SK-N-SH (cell line): Measurements from ENCODE around the gene KANK4. TPM values are rescaled to one million over a fixed set of nuclear protein-coding genes. Genes with fewer than 3 reads are reported as not detected.

Experiments used
- CHD2 ChIP-seq: fragments of 150-350 bp; IDR thresholded peaks from 2 replicates; pipeline ENCODE4 v1.6.1; 2018; ENCODE audit warnings: low read length; ENCODE audit not compliant: partially characterized antibody
- FOSL2 ChIP-seq: IDR thresholded peaks from 2 replicates; pipeline ENCODE4 v1.4.0; 2012; ENCODE audit warnings: low read depth, mild to moderate bottlenecking, moderate library complexity, borderline replicate concordance
- FOXJ3 ChIP-seq: sonication (generic); formaldehyde crosslinking; IDR thresholded peaks from 2 replicates; pipeline ENCODE4 v1.5.1; 2020; ENCODE audit warnings: mild to moderate bottlenecking, missing genetic modification reagents
- NRF1 ChIP-seq: IDR thresholded peaks from 2 replicates; pipeline ENCODE4 v1.6.1; 2012; ENCODE audit warnings: low read depth, mild to moderate bottlenecking, low read length
- RAD21 ChIP-seq: IDR thresholded peaks from 2 replicates; pipeline ENCODE4 v1.6.1; 2012; ENCODE audit warnings: mild to moderate bottlenecking, low read length
- USF2 ChIP-seq: fragments of 150-350 bp; IDR thresholded peaks from 2 replicates; pipeline ENCODE4 v1.6.1; 2017; ENCODE audit warnings: antibody characterized with exemption, low read length, low read depth, borderline replicate concordance
- polyA plus RNA-seq, 3 experiments: library from polyadenylated mRNA; depleted of rRNA; stranded (reverse); fragments of >200 nt; gene quantifications; 2 replicates each; pipeline ENCODE4 v1.2.3, GENCODE V29; 2012
- small RNA-seq, 7 experiments: library from RNA; depleted of rRNA; stranded (forward); fragments of <200 nt; gene quantifications; one replicate each; pipeline ENCODE3, GENCODE V24; 2012

KANK4 gene
- polyA plus RNA-seq, 1 of the 3 experiments (the other 2 are of a cell fraction), result not detected

GRCh38 chr1:62187548-62187947, 131.7 kb downstream of the KANK4 start (continued):
- no peak for TF ChIP-seq FOXJ3 (CRISPR knock-in tag)
- no peak for TF ChIP-seq CHD2
- no peak for TF ChIP-seq RAD21
- TF ChIP-seq USF2, result no peak
- no peak for TF ChIP-seq NRF1
- no peak for TF ChIP-seq FOSL2

Small RNA genes within 50 kb of the gene (small RNA-seq; reads per million reads assigned to genes)
- 0 reads per million in 7 experiments for gene RNU6-371P

Other genes with a start within 250 kb of the KANK4 start
- gene L1TD1, start 124.6 kb downstream of the KANK4 start, polyA plus RNA-seq (2012; rRNA removed), result not detected in 2 replicates
- gene USP1, start 117.6 kb upstream of the KANK4 start, polyA plus RNA-seq (2012; rRNA removed), result 3.9 and 4.3 TPM in 2 replicates